Skin of body (tissue), 2 donors: Measurements from ENCODE around the gene ASRGL1. TPM values are rescaled to one million over a fixed set of nuclear protein-coding genes. Genes with fewer than 3 reads are reported as not detected.

Experiments
- DNase-seq: peaks from one replicate; lab custom pipeline; 2025; lab: John Stamatoyannopoulos, UW
- total RNA-seq: library from RNA; depleted of rRNA; stranded (reverse); fragments of >200 nt; gene quantifications from one replicate; pipeline ENCODE4 v1.2.3, GENCODE V29; 2014

Gene ASRGL1
- total RNA-seq, 1 donor from 2014 or later = 1.5 TPM

GRCh38 chr11:62392506-62392905 is 55.3 kb downstream of the ASRGL1 start:
- no peak for DNase-seq

- no peak for DNase-seq
Observed at GRCh38 chr11:62393061-62393611, 55.9 kb downstream of the ASRGL1 start.

- no peak for DNase-seq
Observed at GRCh38 chr11:62393735-62394134, 56.5 kb downstream of the ASRGL1 start.

GRCh38 chr11:62394825-62395538 is 57.7 kb downstream of the ASRGL1 start:
- peak; percentile 85 for DNase-seq

- no peak for DNase-seq
Observed at GRCh38 chr11:62395885-62396551, 58.8 kb downstream of the ASRGL1 start.

GRCh38 chr11:62398011-62398994 is 61.1 kb downstream of the ASRGL1 start:
- DNase-seq = no peak

GRCh38 chr11:62399172-62399877 is 62.1 kb downstream of the ASRGL1 start:
- no peak for DNase-seq

- peak; percentile 80 for DNase-seq
Observed at GRCh38 chr11:62399878-62400266, 62.6 kb downstream of the ASRGL1 start.

GRCh38 chr11:62400281-62400680 is 63.0 kb downstream of the ASRGL1 start:
- peak; percentile 80 for DNase-seq

- peak; percentile 88 for DNase-seq
Observed at GRCh38 chr11:62400760-62401159, 63.5 kb downstream of the ASRGL1 start.

GRCh38 chr11:62401356-62401755 is 64.1 kb downstream of the ASRGL1 start:
- no peak for DNase-seq

GRCh38 chr11:62401811-62402210 is 64.6 kb downstream of the ASRGL1 start:
- no peak for DNase-seq

GRCh38 chr11:62402226-62402959 is 65.1 kb downstream of the ASRGL1 start:
- peak; percentile 21 for DNase-seq

- DNase-seq = peak; percentile 10
Observed at GRCh38 chr11:62402960-62403730, 65.9 kb downstream of the ASRGL1 start.

GRCh38 chr11:62404435-62404834 is 67.2 kb downstream of the ASRGL1 start:
- DNase-seq = no peak

- DNase-seq = no peak
Observed at GRCh38 chr11:62404901-62405300, 67.7 kb downstream of the ASRGL1 start.

GRCh38 chr11:62406034-62406433 is 68.8 kb downstream of the ASRGL1 start:
- no peak for DNase-seq

GRCh38 chr11:62409831-62410230 is 72.6 kb downstream of the ASRGL1 start:
- DNase-seq = no peak

- DNase-seq = no peak
Observed at GRCh38 chr11:62410972-62411371, 73.7 kb downstream of the ASRGL1 start.
